ENCODE measurements around the gene ALPI.
"Not testable (repeated sequence)": the region's sequence is repeated elsewhere in the genome, so short reads cannot be mapped to it uniquely, and the experiment has no call there.

Gene ALPI

DNA sequence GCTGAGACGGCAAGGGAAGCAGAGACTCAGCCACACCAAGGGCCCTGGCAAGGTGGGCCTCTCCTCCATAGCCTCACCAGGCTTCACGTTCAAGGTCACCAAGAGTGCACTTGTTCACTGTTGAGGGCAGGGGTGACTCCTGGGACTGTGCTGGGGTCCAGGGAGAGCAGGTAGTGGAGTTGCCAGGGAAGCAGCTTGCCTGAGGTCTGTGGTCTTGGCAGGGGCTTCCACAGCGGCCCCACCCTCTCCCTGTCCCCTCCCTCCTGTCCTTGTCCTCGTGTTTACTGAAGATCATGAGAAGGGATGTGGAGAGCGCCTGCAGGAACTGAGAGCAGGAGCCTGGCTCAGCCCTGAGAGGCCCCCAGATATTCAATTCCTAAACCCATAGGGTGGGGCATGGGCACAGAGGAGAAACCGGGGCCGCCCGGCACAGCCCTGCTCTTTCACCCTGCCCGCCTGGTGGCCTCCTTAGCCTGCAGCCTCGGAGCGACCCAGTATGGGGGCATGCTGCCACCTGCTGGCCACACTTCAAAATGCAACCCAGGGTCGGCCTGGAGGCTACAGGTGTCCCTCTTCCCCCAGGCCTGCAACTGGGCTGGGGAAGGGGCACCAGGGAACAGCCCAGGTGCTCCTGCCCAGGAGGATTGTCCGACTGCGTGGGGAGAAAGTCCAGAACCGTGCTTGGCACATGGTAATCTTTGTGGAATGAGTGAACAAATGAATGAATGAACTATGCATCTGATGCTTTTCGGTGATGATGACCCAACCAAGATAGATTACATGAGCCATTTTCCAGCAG, 15.5 kb upstream of the ALPI start:
- DNase-seq (ENCODE audit: low read depth) = peak; percentile 78
- H3K4me3 ChIP-seq (ENCODE audit: low read depth, low read length) = not testable (repeated sequence)
- peak; percentile 80 for TF ChIP-seq CTCF (IDR thresholded peaks at IDR 0.05; ENCODE audit: low read depth, low read length)

GRCh38 chr2:232441147-232441651, 14.8 kb upstream of the ALPI start:
- TF ChIP-seq MAX (IDR thresholded peaks at IDR 0.05; ENCODE audit: low read depth, low read length) (no peak), POLR2A (IDR thresholded peaks at IDR 0.05; ENCODE audit: extremely low read depth, insufficient read length) (no peak), CTCF (IDR thresholded peaks at IDR 0.05; ENCODE audit: low read depth, low read length) (no peak), MYC (IDR thresholded peaks at IDR 0.05; ENCODE audit: low read depth, low read length) (no peak)
- no peak overlapping the region for H3K4me3 ChIP-seq (ENCODE audit: low read depth, low read length)
- DNase-seq (ENCODE audit: low read depth) = no peak

DNA sequence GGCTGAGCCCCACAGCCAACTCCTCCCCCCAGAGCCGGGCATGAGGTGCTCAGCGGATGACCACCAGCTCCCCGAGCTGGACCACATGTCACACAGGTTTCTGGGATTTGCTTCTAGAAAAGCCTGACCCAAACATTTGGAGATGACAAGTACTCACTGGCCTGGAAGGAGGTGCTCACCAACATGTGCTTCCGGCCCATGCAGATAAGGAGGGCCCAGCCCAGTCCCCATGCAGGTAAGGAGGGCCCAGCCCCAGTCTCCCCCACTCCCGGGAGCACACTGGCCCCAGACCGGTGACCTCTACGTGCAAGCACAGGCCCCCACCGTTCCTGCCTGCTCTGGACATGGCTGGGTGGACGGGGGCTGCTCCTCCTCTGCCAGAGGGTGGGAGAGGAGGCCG, 14.0 kb upstream of the ALPI start:
- DNase-seq (ENCODE audit: low read depth); H3K4me3 ChIP-seq (ENCODE audit: low read depth, low read length): not testable (repeated sequence)

DNA sequence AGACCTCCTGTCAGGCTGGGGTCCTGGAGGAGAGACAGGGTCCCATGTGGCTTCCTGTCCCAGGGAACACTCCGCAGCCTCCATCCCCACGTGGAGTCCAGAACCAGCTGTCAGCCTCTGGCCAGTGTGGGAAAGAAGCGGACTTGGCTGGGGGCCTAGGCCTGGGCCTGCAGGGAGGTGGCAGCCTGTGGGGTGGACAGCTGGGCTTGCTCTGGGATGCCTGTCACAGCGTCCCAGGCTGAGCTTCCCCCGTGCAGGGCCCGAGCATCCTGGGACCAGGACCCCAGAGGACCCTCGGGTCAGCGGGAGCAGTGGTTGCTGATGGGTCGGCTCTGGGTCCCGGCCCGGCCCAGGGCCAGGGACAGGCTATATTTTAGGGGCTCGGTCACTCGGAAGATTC, 13.5 kb upstream of the ALPI start:
- H3K4me3 ChIP-seq (ENCODE audit: low read depth, low read length); DNase-seq (ENCODE audit: low read depth): not testable (repeated sequence)

- DNase-seq (ENCODE audit: low read depth); H3K4me3 ChIP-seq (ENCODE audit: low read depth, low read length): not testable (repeated sequence)
These were observed 12.9 kb upstream of the ALPI start for GRCh38 chr2:232443047-232443446.

GRCh38 chr2:232443669-232444408, 12.1 kb upstream of the ALPI start:
- not testable (repeated sequence) for H3K4me3 ChIP-seq (ENCODE audit: low read depth, low read length); DNase-seq (ENCODE audit: low read depth)

- no peak overlapping the region for H3K4me3 ChIP-seq (ENCODE audit: low read depth, low read length)
- TF ChIP-seq POLR2A (IDR thresholded peaks at IDR 0.05; ENCODE audit: extremely low read depth, insufficient read length) (no peak), MYC (IDR thresholded peaks at IDR 0.05; ENCODE audit: low read depth, low read length) (peak; percentile 64; the same call in 1 of the 2 replicates), CTCF (IDR thresholded peaks at IDR 0.05; ENCODE audit: low read depth, low read length) (peak; percentile 82), MAX (IDR thresholded peaks at IDR 0.05; ENCODE audit: low read depth, low read length) (peak; percentile 57; the same call in 1 of the 2 replicates)
- DNase-seq (ENCODE audit: low read depth) = peak; percentile 80
These were observed 11.4 kb upstream of the ALPI start for GRCh38 chr2:232444409-232445148.

DNA sequence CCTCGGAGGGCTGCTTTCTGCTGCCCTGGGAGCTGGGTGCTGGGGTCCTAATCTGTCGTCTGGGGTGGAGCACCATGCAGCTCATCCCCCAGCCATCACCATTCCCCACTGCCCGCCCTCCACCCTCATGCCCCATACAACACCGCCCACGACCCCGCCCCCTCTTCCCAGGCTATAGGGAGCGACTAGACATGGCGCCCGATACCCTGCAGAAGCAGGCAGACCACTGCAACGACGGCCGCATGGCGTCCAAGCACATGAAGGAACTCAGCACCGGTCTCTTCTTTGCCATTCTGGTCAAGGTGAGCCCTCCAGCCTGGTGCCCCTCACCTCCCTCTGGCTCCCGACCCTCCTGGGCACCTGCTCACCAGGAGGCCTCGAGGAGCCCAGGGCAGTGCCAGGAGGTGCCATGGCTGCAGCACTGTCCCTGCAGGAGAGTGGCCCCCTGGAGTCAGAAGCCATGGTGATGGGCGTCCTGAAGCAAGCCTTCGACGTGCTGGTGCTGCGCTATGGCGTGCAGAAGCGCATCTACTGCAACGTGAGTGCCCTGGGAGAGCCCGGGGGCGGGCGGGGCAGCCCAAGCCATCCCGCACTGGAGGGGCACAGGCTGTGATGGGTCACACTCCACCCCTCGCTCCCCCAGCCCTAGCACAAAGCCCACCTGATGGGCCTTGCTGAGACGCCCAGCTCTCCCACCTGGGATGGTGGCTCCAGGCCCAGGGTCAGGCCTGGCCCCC, 10.6 kb upstream of the ALPI start:
- H3K4me3 ChIP-seq (ENCODE audit: low read depth, low read length); DNase-seq (ENCODE audit: low read depth): not testable (repeated sequence)

All from NB4 (cell line).